ENCODE data around the gene NDUFS8.
"Not testable (repeated sequence)": the region's sequence is repeated elsewhere in the genome, so short reads cannot be mapped to it uniquely, and the experiment has no call there.

DNA sequence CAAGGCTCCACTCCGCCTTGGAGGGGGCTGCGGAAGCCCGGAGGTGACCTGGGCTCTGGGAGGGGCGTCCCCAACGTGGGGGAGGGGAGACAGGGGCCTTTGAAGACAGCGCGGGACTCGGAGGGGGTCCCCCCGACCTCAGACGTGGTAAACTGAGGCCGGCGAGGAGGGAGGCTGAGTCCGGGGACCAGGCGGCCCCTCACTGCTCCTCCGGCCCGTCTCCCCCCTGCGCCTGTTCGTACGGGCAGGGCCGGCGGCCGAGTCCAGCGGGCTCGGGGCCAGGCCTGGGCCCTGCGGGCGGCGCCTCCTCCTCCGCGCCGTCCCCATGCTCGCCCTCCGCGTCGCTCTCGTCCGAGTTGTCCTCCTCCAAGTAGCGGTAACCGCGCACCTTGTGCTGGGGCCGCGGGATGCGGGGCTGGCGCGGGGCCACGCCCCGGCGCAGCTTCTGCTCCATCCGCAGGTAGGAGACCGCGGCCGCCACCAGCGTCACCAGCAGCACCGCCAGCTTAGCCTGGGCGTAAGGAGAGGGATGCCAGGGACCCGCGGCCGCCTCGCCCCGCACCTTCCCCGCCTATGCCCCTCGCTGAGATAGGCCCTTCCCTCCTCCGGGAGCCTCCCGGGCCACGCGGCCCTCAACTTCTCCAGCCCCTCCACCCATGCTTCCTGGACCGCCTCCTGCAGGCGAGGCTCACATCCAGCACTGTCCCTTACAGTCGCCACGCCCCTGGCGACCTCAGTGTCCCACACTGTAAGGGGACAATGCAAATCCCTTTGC, 38.9 kb upstream of the NDUFS8 start:
- not testable (repeated sequence) for TF ChIP-seq EZH2 (IDR thresholded peaks at IDR 0.05; ENCODE audit: borderline replicate concordance, insufficient read depth, low read length, poor library complexity, severe bottlenecking); CTCF (IDR thresholded peaks at IDR 0.05; ENCODE audit: poor library complexity, severe bottlenecking); TAF1 (IDR thresholded peaks at IDR 0.05; ENCODE audit: low read depth); REST (IDR thresholded peaks at IDR 0.05; ENCODE audit: borderline replicate concordance); MXI1 (conservative IDR thresholded peaks at IDR 0.05; ENCODE audit: poor library complexity, severe bottlenecking); SMC3 (conservative IDR thresholded peaks at IDR 0.05; ENCODE audit: poor library complexity); EP300 (conservative IDR thresholded peaks at IDR 0.05; ENCODE audit: poor library complexity, severe bottlenecking)

All from neural cell (in vitro differentiated cells).